ENCODE data around the gene PAX7. TPM values are rescaled to one million over a fixed set of nuclear protein-coding genes. Genes with fewer than 3 reads are reported as not detected.

PAX7 gene
- total and polyA plus RNA-seq, 9 of the 15 experiments (the other 6 are each of a cell fraction or from before 2014, with no cell fraction given): not detected

DNA sequence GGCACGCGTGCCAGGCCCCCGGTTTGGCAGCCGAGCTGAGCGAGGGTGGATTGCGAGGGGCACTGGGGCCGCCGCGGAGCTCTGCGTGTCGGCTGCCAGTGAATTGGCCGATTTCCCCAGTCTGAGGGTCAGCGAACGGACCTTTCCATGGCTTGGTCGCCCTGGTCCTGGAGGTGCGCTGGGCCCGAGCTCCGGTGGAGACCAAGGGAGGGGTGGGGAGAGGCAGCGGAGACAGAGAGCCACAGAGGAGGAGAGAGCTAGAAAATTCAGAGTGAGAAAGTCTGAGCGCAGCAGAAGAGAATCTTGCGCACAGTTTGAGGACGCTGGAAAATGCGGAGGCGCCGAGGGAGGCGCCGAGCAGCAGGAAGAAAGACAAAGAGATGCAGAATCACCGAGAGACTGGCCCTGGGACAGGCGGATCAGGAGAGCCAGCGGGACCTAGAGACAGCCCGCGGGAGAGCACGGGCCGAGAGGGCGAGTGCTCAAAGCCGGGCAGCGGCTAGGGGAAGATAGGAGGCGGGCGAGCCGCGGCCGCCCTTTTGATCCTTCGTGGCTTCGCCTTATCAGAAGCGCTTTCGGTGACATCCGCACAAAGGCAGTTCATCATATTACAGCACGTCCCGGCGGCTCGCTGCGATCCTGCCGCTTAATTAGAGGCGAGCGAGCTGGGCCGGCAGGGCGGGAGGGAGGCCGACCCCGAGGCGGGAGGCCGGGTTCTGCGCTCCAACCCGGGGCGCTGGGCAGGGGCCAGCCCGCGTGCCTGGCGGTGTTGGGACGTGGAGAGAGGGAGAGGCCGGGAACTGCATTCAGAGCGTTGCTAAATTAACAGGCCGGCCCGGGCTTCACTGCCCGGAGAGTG is 12.7 kb downstream of the PAX7 start (continued):
- TF ChIP-seq, protein P1, sequence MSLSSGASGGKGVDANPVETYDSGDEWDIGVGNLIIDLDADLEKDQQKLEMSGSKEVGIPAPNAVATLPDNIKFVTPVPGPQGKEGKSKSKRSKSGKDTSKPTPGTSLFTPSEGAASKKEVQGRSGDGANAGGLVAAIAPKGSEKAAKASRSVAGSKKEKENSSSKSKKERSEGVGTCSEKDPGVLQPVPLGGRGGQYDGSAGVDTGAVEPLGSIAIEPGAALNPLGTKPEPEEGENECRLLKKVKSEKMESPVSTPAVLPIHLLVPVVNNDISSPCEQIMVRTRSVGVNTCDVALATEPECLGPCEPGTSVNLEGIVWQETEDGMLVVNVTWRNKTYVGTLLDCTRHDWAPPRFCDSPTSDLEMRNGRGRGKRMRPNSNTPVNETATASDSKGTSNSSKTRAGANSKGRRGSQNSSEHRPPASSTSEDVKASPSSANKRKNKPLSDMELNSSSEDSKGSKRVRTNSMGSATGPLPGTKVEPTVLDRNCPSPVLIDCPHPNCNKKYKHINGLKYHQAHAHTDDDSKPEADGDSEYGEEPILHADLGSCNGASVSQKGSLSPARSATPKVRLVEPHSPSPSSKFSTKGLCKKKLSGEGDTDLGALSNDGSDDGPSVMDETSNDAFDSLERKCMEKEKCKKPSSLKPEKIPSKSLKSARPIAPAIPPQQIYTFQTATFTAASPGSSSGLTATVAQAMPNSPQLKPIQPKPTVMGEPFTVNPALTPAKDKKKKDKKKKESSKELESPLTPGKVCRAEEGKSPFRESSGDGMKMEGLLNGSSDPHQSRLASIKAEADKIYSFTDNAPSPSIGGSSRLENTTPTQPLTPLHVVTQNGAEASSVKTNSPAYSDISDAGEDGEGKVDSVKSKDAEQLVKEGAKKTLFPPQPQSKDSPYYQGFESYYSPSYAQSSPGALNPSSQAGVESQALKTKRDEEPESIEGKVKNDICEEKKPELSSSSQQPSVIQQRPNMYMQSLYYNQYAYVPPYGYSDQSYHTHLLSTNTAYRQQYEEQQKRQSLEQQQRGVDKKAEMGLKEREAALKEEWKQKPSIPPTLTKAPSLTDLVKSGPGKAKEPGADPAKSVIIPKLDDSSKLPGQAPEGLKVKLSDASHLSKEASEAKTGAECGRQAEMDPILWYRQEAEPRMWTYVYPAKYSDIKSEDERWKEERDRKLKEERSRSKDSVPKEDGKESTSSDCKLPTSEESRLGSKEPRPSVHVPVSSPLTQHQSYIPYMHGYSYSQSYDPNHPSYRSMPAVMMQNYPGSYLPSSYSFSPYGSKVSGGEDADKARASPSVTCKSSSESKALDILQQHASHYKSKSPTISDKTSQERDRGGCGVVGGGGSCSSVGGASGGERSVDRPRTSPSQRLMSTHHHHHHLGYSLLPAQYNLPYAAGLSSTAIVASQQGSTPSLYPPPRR (CRISPR knock-in tag; IDR thresholded peaks at IDR 0.05; ENCODE audit: borderline replicate concordance): no peak
- no peak for TF ChIP-seq NBN (IDR thresholded peaks at IDR 0.05; ENCODE audit: low read depth)
- TF ChIP-seq, protein P2, sequence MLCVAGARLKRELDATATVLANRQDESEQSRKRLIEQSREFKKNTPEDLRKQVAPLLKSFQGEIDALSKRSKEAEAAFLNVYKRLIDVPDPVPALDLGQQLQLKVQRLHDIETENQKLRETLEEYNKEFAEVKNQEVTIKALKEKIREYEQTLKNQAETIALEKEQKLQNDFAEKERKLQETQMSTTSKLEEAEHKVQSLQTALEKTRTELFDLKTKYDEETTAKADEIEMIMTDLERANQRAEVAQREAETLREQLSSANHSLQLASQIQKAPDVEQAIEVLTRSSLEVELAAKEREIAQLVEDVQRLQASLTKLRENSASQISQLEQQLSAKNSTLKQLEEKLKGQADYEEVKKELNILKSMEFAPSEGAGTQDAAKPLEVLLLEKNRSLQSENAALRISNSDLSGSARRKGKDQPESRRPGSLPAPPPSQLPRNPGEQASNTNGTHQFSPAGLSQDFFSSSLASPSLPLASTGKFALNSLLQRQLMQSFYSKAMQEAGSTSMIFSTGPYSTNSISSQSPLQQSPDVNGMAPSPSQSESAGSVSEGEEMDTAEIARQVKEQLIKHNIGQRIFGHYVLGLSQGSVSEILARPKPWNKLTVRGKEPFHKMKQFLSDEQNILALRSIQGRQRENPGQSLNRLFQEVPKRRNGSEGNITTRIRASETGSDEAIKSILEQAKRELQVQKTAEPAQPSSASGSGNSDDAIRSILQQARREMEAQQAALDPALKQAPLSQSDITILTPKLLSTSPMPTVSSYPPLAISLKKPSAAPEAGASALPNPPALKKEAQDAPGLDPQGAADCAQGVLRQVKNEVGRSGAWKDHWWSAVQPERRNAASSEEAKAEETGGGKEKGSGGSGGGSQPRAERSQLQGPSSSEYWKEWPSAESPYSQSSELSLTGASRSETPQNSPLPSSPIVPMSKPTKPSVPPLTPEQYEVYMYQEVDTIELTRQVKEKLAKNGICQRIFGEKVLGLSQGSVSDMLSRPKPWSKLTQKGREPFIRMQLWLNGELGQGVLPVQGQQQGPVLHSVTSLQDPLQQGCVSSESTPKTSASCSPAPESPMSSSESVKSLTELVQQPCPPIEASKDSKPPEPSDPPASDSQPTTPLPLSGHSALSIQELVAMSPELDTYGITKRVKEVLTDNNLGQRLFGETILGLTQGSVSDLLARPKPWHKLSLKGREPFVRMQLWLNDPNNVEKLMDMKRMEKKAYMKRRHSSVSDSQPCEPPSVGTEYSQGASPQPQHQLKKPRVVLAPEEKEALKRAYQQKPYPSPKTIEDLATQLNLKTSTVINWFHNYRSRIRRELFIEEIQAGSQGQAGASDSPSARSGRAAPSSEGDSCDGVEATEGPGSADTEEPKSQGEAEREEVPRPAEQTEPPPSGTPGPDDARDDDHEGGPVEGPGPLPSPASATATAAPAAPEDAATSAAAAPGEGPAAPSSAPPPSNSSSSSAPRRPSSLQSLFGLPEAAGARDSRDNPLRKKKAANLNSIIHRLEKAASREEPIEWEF (CRISPR knock-in tag; IDR thresholded peaks at IDR 0.05): no peak
- TF ChIP-seq CBX1 (IDR thresholded peaks at IDR 0.05; ENCODE audit: low read depth): no peak
- no peak for TF ChIP-seq TCF7 (IDR thresholded peaks at IDR 0.05; ENCODE audit: borderline replicate concordance)
- TF ChIP-seq CBFA2T2 (conservative IDR thresholded peaks at IDR 0.05): no peak
- peak; percentile 50; the same call in 1 of the 2 replicates for TF ChIP-seq CXXC5 (CRISPR knock-in tag; IDR thresholded peaks at IDR 0.05)
- TF ChIP-seq BDP1 (IDR thresholded peaks at IDR 0.05; ENCODE audit: insufficient read depth, insufficient read length): no peak
- TF ChIP-seq, protein P3, sequence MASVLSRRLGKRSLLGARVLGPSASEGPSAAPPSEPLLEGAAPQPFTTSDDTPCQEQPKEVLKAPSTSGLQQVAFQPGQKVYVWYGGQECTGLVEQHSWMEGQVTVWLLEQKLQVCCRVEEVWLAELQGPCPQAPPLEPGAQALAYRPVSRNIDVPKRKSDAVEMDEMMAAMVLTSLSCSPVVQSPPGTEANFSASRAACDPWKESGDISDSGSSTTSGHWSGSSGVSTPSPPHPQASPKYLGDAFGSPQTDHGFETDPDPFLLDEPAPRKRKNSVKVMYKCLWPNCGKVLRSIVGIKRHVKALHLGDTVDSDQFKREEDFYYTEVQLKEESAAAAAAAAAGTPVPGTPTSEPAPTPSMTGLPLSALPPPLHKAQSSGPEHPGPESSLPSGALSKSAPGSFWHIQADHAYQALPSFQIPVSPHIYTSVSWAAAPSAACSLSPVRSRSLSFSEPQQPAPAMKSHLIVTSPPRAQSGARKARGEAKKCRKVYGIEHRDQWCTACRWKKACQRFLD (CRISPR knock-in tag; IDR thresholded peaks at IDR 0.05): no peak
- peak in 1 of 2 experiments; percentile 74; a peak in 2 of 4 replicates for TF ChIP-seq UBTF (IDR thresholded peaks at IDR 0.05; ENCODE audit: borderline replicate concordance in 1 of 2, low read depth in 2 of 2, low read length in 2 of 2)
- TF ChIP-seq KAT2B (IDR thresholded peaks at IDR 0.05; ENCODE audit: low read depth, low read length): no peak
- TF ChIP-seq NR2C1 (IDR thresholded peaks at IDR 0.05): no peak
- no peak for TF ChIP-seq NR2C1 (tag; IDR thresholded peaks at IDR 0.05)
